NT2/D1 (cell line): ENCODE measurements around the gene LAPTM4A.
A peak's percentile ranks its signal among the peaks of the same experiment; 100 is the strongest.

Experiments used
- DNase-seq: peaks from one replicate; pipeline ENCODE4 v3.0.0-alpha.2; 2011; ENCODE audit warnings: low read depth, low spot score
- H3K27me3 ChIP-seq: 2 replicates; pipeline ENCODE4 v1.6.0; 2011; ENCODE audit warnings: mild to moderate bottlenecking; ENCODE audit not compliant: insufficient read length, insufficient read depth
- H3K36me3 ChIP-seq: 2 replicates; pipeline ENCODE4 v1.6.1; 2011; ENCODE audit warnings: mild to moderate bottlenecking, low read length, mixed read lengths; ENCODE audit not compliant: insufficient read depth, insufficient read length
- H3K4me1 ChIP-seq: 2 replicates; pipeline ENCODE4 v1.5.1; 2011; ENCODE audit not compliant: insufficient read depth, insufficient read length
- H3K4me3 ChIP-seq: 2 replicates; pipeline ENCODE4 v1.5.1; 2011; ENCODE audit warnings: low read depth; ENCODE audit not compliant: insufficient read length
- H3K9ac ChIP-seq: 2 replicates; pipeline ENCODE4 v1.6.0; 2011; ENCODE audit warnings: low read depth; ENCODE audit not compliant: insufficient read length
- H3K9me3 ChIP-seq: 2 replicates; pipeline ENCODE4 v1.5.1; 2011; ENCODE audit warnings: mild to moderate bottlenecking, low read length; ENCODE audit not compliant: insufficient read depth
- SUZ12 ChIP-seq: IDR thresholded peaks from 2 replicates; pipeline ENCODE4 v1.6.1; 2011; ENCODE audit not compliant: insufficient read length, insufficient read depth; ENCODE audit errors: extremely low read depth
- YY1 ChIP-seq: IDR thresholded peaks from 2 replicates; pipeline ENCODE4 v1.6.1; 2011; ENCODE audit not compliant: insufficient read length, insufficient read depth
- ZNF274 ChIP-seq: IDR thresholded peaks from 2 replicates; pipeline ENCODE4 v1.6.1; 2011; ENCODE audit warnings: mild to moderate bottlenecking, low read depth, low read length

Gene LAPTM4A

DNA sequence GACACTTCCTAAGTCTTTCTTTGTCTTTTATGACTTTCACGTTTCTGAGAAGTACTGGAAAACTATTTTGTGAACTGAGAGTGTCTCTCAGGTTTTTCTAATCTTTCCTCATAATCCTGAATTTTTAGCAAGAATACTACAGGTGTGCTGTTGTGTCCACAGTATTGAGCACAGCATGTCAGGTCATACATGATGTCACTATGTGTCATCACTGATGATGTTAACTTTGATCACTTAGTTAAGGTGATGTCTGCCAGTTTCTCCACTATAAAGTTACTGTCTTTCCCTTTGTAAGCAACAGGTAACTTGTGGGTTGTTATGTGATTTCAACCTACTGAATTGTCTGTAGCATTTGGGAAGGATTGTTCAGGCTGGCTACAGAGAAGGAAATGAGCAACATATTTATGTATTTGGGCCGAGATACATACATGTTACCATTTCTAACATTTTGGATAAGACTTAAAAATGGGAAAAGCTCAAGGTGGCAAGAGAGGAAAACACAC, 50.0 kb downstream of the LAPTM4A start:
- TF ChIP-seq SUZ12 (no peak), ZNF274 (no peak), YY1 (no peak)

DNA sequence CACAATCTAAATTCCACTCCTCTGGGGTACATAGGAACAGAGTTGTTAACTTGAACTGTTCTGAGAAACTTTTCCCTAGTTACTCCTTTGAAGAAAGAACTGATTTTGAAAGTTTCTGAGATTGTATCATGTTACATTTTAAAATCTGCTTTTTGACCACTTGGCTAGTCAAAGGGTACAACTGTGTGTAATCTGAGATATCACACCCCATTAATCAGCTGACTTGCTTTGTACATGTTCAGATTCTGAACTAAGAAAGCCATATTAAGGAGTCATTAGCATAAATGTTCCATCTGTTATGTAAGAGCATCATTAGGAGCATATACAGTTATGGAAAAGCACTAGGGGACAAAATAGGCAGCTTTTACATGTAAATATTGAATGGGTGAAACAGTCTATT, 57.7 kb downstream of the LAPTM4A start:
- Histone ChIP-seq H3K27me3 (no peaks in the 10 kb centered on the region), H3K9me3 (no peaks in the 10 kb centered on the region), H3K36me3 (peaks cover 3% of the 10 kb centered on the region), H3K4me1 (no peaks in the 10 kb centered on the region), H3K4me3 (no peak overlapping the region), H3K9ac (no peak overlapping the region)
- no peak for DNase-seq
- no peak for TF ChIP-seq YY1
- TF ChIP-seq SUZ12, result no peak
- TF ChIP-seq ZNF274, result no peak

More for the DNA sequence above, 50.0 kb downstream of the LAPTM4A start:
- Histone ChIP-seq H3K4me3 (no peak overlapping the region), H3K9ac (no peak overlapping the region), H3K27me3 (no peaks in the 10 kb centered on the region), H3K36me3 (peaks cover 24% of the 10 kb centered on the region), H3K4me1 (no peaks in the 10 kb centered on the region), H3K9me3 (no peaks in the 10 kb centered on the region)
- no peak for DNase-seq

DNA sequence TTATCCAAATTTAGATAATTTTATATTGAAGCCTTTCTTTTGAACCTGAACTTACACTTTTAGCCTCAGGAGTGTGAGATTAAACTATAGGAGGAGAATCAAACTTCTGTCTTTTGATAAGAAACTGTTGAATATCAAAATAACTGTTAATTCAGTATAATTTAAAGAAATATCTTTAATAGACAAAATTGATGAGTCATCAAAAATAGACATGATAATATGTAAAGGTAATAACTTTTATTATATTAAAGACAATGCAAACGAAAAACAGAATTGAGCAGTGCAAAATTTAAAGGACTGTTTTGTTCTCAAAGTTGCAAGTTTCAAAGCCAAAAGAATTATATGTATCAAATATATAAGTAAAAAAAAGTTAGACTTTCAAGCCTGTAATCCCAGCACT, 59.5 kb downstream of the LAPTM4A start:
- Histone ChIP-seq H3K4me3 (no peak overlapping the region), H3K9me3 (no peaks in the 10 kb centered on the region), H3K36me3 (peaks cover 14% of the 10 kb centered on the region), H3K4me1 (no peaks in the 10 kb centered on the region), H3K9ac (no peak overlapping the region), H3K27me3 (no peaks in the 10 kb centered on the region)
- no peak for DNase-seq
- no peak for TF ChIP-seq YY1
- TF ChIP-seq SUZ12, result no peak
- no peak for TF ChIP-seq ZNF274

DNA sequence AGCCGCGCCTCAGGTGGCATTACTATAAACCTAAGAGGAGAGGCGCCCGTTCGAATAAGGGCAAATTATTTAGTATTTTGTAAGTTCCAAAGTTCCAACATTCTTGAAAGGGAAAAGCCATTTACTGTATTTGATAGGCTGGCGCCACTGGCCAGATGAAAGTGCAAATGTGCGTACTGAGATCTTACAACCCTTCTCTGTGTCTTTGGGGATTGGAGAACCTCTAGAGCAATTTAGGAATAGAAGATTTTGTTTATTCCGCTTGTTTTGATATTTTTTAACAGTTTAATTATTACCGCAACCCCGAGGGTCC, 61.1 kb downstream of the LAPTM4A start:
- Histone ChIP-seq H3K9me3 (no peaks in the 10 kb centered on the region), H3K36me3 (peaks cover 24% of the 10 kb centered on the region), H3K27me3 (no peaks in the 10 kb centered on the region), H3K4me3 (peak overlapping the region; percentile 93), H3K4me1 (no peaks in the 10 kb centered on the region), H3K9ac (peak overlapping the region; percentile 79)
- TF ChIP-seq SUZ12 (no peak), ZNF274 (no peak), YY1 (no peak)
- DNase-seq, result no peak

DNA sequence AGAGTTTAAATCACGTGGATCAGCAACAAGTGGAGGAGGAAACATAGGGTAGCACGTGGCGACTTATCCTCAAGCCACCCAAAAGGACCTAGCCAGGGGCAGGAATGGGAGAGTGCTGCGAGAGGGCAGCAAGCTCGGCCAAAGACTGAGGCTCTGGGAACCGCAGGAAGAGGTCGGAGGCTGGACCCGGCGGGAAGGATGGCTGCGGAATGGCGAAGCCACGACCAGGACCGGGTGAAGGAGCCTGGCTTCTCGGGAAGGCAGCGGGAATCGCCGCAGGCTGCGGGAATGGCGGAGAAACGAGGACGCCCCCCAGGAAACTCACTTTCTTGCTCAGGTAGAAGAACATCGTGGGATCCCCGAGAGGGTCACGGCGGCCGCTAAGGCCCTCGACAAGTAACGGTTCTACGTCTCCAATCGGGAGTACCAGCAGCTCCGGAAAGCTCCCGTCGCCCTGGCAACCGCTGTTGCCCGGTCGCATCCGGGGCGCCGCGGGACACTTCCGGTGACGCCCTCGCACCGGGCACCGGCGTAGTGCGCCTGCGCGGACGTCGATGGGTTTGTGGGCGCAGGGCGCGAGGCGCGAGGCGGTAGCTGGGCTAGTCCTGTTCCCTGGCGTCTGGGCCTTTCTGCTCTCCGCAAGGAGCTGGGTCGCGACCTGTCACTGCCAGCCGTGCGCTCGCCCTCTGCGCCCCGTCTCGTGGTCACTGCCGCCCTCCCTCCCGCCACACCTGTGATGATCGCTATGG, 61.6 kb downstream of the LAPTM4A start, which contains the start of gene WDR35:
TSS of gene WDR35 (minus strand) at position 439 of the 749 bp plus-strand sequence. CDS start at position 349, 90 bp downstream.
- no peaks in the 10 kb centered on the region for H3K9me3 ChIP-seq
- no peaks in the 10 kb centered on the region for H3K4me1 ChIP-seq
- TF ChIP-seq SUZ12 (no peak), ZNF274 (no peak), YY1 (no peak)
- DNase-seq, result peak; percentile 83
- H3K4me3 ChIP-seq, result peak within 1 kb of the TSS; percentile 93
- peaks cover 28% of the 10 kb centered on the region for H3K36me3 ChIP-seq
- no peaks in the 10 kb centered on the region for H3K27me3 ChIP-seq
- peak within 1 kb of the TSS; percentile 79 for H3K9ac ChIP-seq

DNA sequence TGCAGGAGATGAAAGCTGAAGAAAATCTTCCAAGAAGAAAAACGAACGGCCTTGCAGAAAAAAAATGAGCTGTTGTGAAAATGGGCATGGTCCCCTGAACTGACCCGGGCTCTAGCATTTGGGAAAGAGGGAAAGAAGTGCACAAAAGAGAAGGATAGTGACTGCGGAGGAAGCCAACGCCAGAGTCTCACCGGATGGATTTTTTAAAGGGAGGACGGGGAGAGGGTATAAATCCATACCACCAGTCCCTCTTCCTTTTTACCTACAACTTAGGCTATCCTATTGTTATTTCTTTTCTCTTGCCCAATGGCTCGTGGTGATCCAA, 62.1 kb downstream of the LAPTM4A start:
- Histone ChIP-seq H3K4me3 (peak overlapping the region; percentile 93), H3K9me3 (no peaks in the 10 kb centered on the region), H3K4me1 (no peaks in the 10 kb centered on the region), H3K36me3 (peaks cover 29% of the 10 kb centered on the region), H3K9ac (peak overlapping the region; percentile 79), H3K27me3 (no peaks in the 10 kb centered on the region)
- DNase-seq, result no peak
- TF ChIP-seq ZNF274, result no peak
- TF ChIP-seq YY1, result no peak
- no peak for TF ChIP-seq SUZ12

DNA sequence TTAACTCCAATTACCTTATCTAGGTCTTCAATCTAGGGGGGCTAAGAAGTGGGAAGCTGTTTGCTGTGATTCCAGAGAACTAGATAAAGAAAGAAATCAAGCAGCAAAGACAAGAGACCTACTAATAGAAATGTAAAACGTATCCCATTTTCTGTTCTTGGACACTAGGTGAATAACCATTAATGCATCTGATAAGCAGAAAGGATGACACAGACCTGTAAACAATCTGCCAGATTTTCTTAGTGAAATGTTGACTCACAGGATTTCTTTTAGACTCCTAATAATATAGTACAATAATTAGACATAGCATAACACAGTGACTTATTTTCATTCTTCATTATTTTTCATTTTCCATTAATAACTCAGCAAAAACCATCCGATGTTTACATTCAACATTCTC, 62.8 kb downstream of the LAPTM4A start:
- TF ChIP-seq SUZ12, result no peak
- no peak for TF ChIP-seq ZNF274
- no peak for TF ChIP-seq YY1
- peak overlapping the region; percentile 93 for H3K4me3 ChIP-seq
- peaks cover 27% of the 10 kb centered on the region for H3K36me3 ChIP-seq
- H3K9me3 ChIP-seq, result no peaks in the 10 kb centered on the region
- H3K4me1 ChIP-seq, result no peaks in the 10 kb centered on the region
- no peak for DNase-seq
- H3K9ac ChIP-seq, result peak overlapping the region; percentile 79
- H3K27me3 ChIP-seq, result no peaks in the 10 kb centered on the region
